ENCODE results near the gene UQCC2.

Gene UQCC2

DNA sequence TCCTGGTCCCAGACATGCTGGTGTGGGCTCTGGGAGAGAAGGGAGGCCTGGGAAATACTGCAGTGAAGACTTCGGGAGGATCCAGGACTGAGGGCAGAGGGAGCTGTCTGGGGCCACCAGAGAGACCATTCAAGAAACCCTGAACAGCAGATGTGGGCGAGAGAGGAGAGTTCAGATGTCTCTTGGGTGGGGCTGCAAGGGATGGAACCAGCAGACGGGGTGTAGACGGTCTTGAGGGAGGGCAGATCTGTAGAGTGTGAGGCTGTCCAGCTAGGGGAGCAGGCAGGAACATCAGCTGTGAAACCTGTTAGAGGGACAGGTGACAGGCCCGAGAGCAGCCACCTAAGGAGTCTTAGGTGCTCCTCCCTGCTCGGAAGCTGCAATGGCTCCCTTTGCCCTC is 51.5 kb downstream of the UQCC2 start:
- in situ Hi-C loops (cut with MboI; ENCODE audit: low sequenced_read_pairs) = no loop called here

DNA sequence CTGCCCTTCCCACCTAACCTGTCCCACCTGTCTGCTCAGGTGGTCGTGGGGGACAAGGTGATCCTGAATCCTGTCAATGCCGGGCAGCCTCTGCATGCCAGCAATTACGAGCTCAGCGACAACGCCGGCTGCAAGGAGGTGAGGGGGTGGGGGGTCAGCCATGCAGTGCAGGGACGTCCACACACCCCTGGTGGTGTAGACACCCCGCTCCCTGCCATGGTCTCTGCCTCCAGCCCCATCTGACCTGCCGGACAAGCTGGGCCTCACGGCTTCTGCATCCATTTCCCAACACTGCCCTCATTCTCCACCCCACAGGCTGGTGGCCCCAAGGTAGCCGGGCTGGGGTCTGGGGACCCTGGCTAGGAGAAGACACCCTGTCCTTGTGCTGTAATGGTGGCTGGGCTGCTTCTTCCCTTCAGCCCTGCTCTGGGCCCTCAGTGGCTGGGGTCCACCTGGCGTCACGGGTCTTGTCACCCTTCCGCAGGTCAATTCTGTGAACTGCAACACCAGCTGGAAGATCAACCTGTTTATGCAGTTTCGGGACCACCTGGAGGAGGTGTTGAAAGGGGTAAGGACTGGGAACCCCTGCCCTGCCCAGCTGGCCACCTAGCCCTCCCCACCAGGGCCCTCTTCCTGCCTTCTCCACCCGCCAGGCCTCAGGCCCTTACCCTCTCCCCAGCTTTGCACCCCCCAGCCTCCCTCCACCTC is 52.4 kb downstream of the UQCC2 start:
- in situ Hi-C loops (cut with MboI; ENCODE audit: low sequenced_read_pairs) = no loop called here

GRCh38 chr6:33656844-33657243 is 54.7 kb downstream of the UQCC2 start:
- in situ Hi-C loops (cut with MboI; ENCODE audit: low sequenced_read_pairs) = no loop called here

DNA sequence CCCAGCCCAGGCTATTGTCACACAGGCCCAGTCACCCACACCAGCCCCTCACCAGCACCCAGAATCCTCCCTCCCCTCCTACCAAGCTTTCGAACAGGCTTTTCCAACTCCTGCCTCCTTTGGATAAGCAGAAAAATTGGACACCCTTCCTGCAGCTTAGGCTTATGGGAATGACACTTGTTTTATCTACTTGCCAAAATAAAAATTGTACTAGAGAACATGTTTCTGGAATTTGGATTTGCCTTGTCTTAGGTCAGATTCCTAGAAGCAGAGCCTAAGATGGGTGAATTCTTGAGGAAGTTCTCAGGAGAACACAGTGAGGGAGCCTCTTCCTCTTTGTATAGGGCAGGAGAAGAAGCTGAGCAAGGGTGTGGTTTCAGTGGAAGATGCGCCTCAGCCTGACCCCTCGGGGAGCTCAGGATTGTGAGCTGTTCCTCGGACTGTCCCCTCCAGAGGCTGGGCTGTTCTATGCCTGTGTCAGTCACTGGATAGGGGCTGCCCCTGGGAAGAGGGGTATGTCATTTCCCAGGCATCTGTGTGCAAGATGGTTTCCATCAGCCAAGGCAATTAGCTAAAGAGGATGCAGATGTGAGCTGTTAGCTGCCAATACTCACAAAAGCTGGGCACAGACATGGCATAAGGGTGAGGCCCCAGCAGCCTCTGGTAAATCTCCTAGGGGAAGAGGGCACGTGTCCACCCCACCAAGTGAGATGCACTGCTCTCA is 56.5 kb downstream of the UQCC2 start:
- in situ Hi-C loops (cut with MboI; ENCODE audit: low sequenced_read_pairs) = no loop called here

DNA sequence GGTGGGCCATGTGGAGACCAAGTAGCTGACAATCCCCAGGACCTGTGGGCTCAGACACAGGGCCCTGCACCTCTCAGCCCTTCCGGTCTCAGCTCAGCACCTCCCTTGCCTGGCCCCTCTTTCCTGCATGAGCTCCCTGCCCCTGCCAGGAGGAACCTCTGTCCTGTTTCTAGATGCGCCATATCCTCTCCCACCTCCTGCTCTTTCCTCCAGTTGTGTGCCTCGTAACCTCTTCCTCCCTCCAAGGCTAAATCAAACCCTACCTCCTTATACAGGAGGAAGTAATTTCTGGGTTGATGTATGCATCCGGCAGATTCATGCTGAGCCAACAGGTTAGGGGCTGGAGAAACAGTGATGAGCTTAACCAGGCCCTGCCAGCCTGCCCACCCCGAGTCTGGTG is 59.5 kb downstream of the UQCC2 start:
- in situ Hi-C loops (cut with MboI; ENCODE audit: low sequenced_read_pairs) = no loop called here

DNA sequence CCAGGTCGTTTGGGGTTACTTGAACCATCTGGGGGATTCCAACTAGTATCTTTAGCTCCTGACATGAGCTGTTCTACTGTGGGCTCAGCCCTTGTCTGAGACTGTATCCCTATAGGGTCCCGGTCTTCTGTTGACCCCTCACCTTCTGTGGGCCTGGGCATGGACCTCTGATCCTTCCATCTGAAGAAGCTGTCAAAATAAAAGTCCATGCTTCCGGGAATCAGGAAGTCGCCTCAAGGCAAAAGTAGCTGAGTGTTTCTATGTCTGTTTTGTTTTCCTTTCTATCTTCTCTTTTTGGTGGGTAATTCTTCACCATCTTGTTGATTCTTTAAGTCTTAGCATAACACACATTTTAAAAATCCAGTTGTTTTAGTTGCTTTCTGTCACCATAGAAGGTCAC is 60.1 kb downstream of the UQCC2 start:
- in situ Hi-C loops (cut with MboI; ENCODE audit: low sequenced_read_pairs) = no loop called here
